ENCODE data around the gene IRAK1BP1.
"Not testable (repeated sequence)": the region's sequence is repeated elsewhere in the genome, so short reads cannot be mapped to it uniquely, and the experiment has no call there.

Gene IRAK1BP1

GRCh38 chr6:78916411-78916810 is 49.1 kb downstream of the IRAK1BP1 start:
- no peak overlapping the region for H3K27ac Mint-ChIP-seq
- H3K4me1 Mint-ChIP-seq = no peaks in the 10 kb centered on the region
- H3K27me3 Mint-ChIP-seq = peaks cover 7% of the 10 kb centered on the region
- DNase-seq (no peak), ATAC-seq (no peak)
- H3K9me3 Mint-ChIP-seq = peaks cover 42% of the 10 kb centered on the region
- H3K4me3 Mint-ChIP-seq = no peak overlapping the region
- H3K36me3 Mint-ChIP-seq (ENCODE audit: low read depth) = no peaks in the 10 kb centered on the region

GRCh38 chr6:78917788-78918187 is 50.4 kb downstream of the IRAK1BP1 start:
- Mint-ChIP-seq H3K4me3 (no peak overlapping the region), H3K9me3 (peaks cover 49% of the 10 kb centered on the region), H3K27me3 (no peaks in the 10 kb centered on the region), H3K27ac (no peak overlapping the region), H3K4me1 (no peaks in the 10 kb centered on the region), H3K36me3 (ENCODE audit: low read depth) (no peaks in the 10 kb centered on the region)
- no peak for ATAC-seq
- no peak for DNase-seq

DNA sequence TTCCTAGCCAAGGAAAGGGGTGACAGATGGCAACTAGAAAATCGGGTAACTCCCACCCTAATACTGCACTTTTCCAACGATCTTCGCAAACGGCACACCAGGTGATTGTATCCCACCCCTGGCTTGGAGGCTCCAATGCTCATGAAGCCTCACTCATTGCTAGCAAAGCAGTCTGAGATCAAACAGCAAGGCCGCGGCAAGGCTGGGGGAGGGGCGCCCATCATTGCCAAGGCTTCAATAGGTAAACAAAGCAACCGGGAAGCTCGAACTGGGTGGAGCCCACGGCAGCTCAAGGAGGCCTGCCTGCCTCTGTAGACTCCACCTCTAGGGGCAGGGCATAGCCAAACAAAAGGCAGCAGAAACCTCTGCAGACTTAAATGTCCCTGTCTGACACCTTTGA is 53.8 kb downstream of the IRAK1BP1 start:
- not testable (repeated sequence) for H3K27me3 Mint-ChIP-seq; H3K4me1 Mint-ChIP-seq; H3K36me3 Mint-ChIP-seq (ENCODE audit: low read depth); DNase-seq; H3K4me3 Mint-ChIP-seq; ATAC-seq; H3K27ac Mint-ChIP-seq
- peaks cover 73% of the 10 kb centered on the region for H3K9me3 Mint-ChIP-seq

- no peaks in the 10 kb centered on the region for H3K36me3 Mint-ChIP-seq (ENCODE audit: low read depth)
- DNase-seq = no peak
- ATAC-seq = no peak
- no peaks in the 10 kb centered on the region for H3K4me1 Mint-ChIP-seq
- H3K9me3 Mint-ChIP-seq = peaks cover 72% of the 10 kb centered on the region
- no peak overlapping the region for H3K4me3 Mint-ChIP-seq
- no peak overlapping the region for H3K27ac Mint-ChIP-seq
- H3K27me3 Mint-ChIP-seq = no peaks in the 10 kb centered on the region
Observed at GRCh38 chr6:78925317-78925716, 58.0 kb downstream of the IRAK1BP1 start.

- Mint-ChIP-seq H3K9me3 (peaks cover 12% of the 10 kb centered on the region), H3K4me3 (no peak overlapping the region), H3K27ac (no peak overlapping the region), H3K36me3 (ENCODE audit: low read depth) (peaks cover 29% of the 10 kb centered on the region), H3K4me1 (no peaks in the 10 kb centered on the region), H3K27me3 (no peaks in the 10 kb centered on the region)
- DNase-seq = no peak
- no peak for ATAC-seq
Observed at GRCh38 chr6:78935553-78935952, 68.2 kb downstream of the IRAK1BP1 start.

- peaks cover 12% of the 10 kb centered on the region for H3K9me3 Mint-ChIP-seq
Observed at GRCh38 chr6:78936515-78936914, 69.2 kb downstream of the IRAK1BP1 start.

GRCh38 chr6:78942446-78942845 is 75.1 kb downstream of the IRAK1BP1 start:
- Mint-ChIP-seq H3K27me3 (no peaks in the 10 kb centered on the region), H3K9me3 (no peaks in the 10 kb centered on the region), H3K36me3 (ENCODE audit: low read depth) (peaks cover 67% of the 10 kb centered on the region), H3K4me3 (no peak overlapping the region), H3K27ac (no peak overlapping the region), H3K4me1 (no peaks in the 10 kb centered on the region)
- no peak for ATAC-seq
- no peak for DNase-seq

More at GRCh38 chr6:78936515-78936914, 69.2 kb downstream of the IRAK1BP1 start:
- Mint-ChIP-seq H3K27me3 (no peaks in the 10 kb centered on the region), H3K4me1 (no peaks in the 10 kb centered on the region), H3K27ac (no peak overlapping the region), H3K36me3 (ENCODE audit: low read depth) (peaks cover 38% of the 10 kb centered on the region), H3K4me3 (no peak overlapping the region)
- no peak for ATAC-seq
- no peak for DNase-seq

GRCh38 chr6:78947529-78947928 is 80.2 kb downstream of the IRAK1BP1 start:
- no peaks in the 10 kb centered on the region for H3K27me3 Mint-ChIP-seq
- ATAC-seq (no peak), DNase-seq (no peak)
- H3K36me3 Mint-ChIP-seq (ENCODE audit: low read depth) = peaks cover 74% of the 10 kb centered on the region
- peak overlapping the region; percentile 48 for H3K27ac Mint-ChIP-seq
- H3K4me1 Mint-ChIP-seq = no peaks in the 10 kb centered on the region
- H3K9me3 Mint-ChIP-seq = peaks cover 29% of the 10 kb centered on the region
- H3K4me3 Mint-ChIP-seq = no peak overlapping the region

GRCh38 chr6:78947962-78948361 is 80.6 kb downstream of the IRAK1BP1 start:
- Mint-ChIP-seq H3K4me1 (no peaks in the 10 kb centered on the region), H3K27me3 (no peaks in the 10 kb centered on the region), H3K36me3 (ENCODE audit: low read depth) (peaks cover 77% of the 10 kb centered on the region), H3K27ac (no peak overlapping the region), H3K4me3 (no peak overlapping the region), H3K9me3 (peaks cover 30% of the 10 kb centered on the region)
- no peak for DNase-seq
- no peak for ATAC-seq

DNA sequence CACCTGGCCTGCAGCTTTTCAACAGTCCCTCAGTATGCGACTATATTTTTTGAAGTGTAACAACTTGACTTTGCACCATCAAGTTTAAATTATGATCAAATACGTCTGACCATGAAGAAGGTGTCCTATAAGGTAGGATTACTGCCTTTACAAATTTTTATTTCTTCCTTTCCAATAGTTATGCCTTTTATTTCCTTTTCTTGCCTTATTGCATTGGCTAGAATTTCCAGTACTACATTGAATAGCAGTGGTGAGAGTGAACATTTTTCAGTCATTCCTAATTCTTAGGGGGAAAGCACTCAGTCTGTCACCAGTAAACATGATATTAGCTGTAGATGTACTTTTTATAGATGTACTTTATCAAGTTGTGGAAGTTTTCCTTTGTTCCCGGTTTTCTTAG is 81.4 kb downstream of the IRAK1BP1 start:
- no peaks in the 10 kb centered on the region for H3K4me1 Mint-ChIP-seq
- H3K27me3 Mint-ChIP-seq = no peaks in the 10 kb centered on the region
- peaks cover 30% of the 10 kb centered on the region for H3K9me3 Mint-ChIP-seq
- ATAC-seq = no peak
- no peak overlapping the region for H3K27ac Mint-ChIP-seq
- H3K4me3 Mint-ChIP-seq = no peak overlapping the region
- H3K36me3 Mint-ChIP-seq (ENCODE audit: low read depth) = peaks cover 81% of the 10 kb centered on the region
- no peak for DNase-seq

GRCh38 chr6:78952362-78952761 is 85.0 kb downstream of the IRAK1BP1 start:
- no peak overlapping the region for H3K4me3 Mint-ChIP-seq
- no peak for DNase-seq
- no peaks in the 10 kb centered on the region for H3K27me3 Mint-ChIP-seq
- H3K36me3 Mint-ChIP-seq (ENCODE audit: low read depth) = peaks cover 80% of the 10 kb centered on the region
- peaks cover 30% of the 10 kb centered on the region for H3K9me3 Mint-ChIP-seq
- H3K27ac Mint-ChIP-seq = peak overlapping the region; percentile 11
- no peak for ATAC-seq
- H3K4me1 Mint-ChIP-seq = no peaks in the 10 kb centered on the region

All from activated naive CD8-positive, alpha-beta T cell treated with anti-CD3 and anti-CD28 coated beads, Interleukin-2, amount 50 U/mL, for 24 hours (primary cell).